D341Med (cell line): Measurements from ENCODE around the gene GRB10.
"Not testable (repeated sequence)": the region's sequence is repeated elsewhere in the genome, so short reads cannot be mapped to it uniquely, and the experiment has no call there.

Experiments
- DNase-seq: peaks from one replicate; pipeline ENCODE4 v3.0.0; 2012; ENCODE audit warnings: low spot score

The GRB10 gene

GRCh38 chr7:50743016-50743415 is 39.7 kb downstream of the GRB10 start:
- DNase-seq, result no peak

- no peak for DNase-seq
These were observed 40.3 kb downstream of the GRB10 start for GRCh38 chr7:50742401-50742800.

- no peak for DNase-seq
These were observed 42.8 kb downstream of the GRB10 start for GRCh38 chr7:50739744-50740435.

GRCh38 chr7:50738932-50739331 is 43.8 kb downstream of the GRB10 start:
- no peak for DNase-seq

- not testable (repeated sequence) for DNase-seq
These were observed 46.9 kb downstream of the GRB10 start for GRCh38 chr7:50735836-50736235.

- DNase-seq, result no peak
These were observed 47.4 kb downstream of the GRB10 start for GRCh38 chr7:50735333-50735732.

- no peak for DNase-seq
These were observed 48.5 kb downstream of the GRB10 start for GRCh38 chr7:50734246-50734645.

GRCh38 chr7:50733552-50733951 is 49.1 kb downstream of the GRB10 start:
- DNase-seq, result no peak

- no peak for DNase-seq
These were observed 50.8 kb downstream of the GRB10 start for GRCh38 chr7:50731703-50732582.

GRCh38 chr7:50730446-50731400 is 52.0 kb downstream of the GRB10 start:
- no peak for DNase-seq

GRCh38 chr7:50729962-50730361 is 52.7 kb downstream of the GRB10 start:
- DNase-seq, result no peak

GRCh38 chr7:50728184-50728583 is 54.5 kb downstream of the GRB10 start:
- no peak for DNase-seq

GRCh38 chr7:50727711-50728110 is 55.0 kb downstream of the GRB10 start:
- no peak for DNase-seq

GRCh38 chr7:50727072-50727471 is 55.6 kb downstream of the GRB10 start:
- DNase-seq, result no peak

- DNase-seq, result no peak
These were observed 56.9 kb downstream of the GRB10 start for GRCh38 chr7:50725774-50726173.

GRCh38 chr7:50724526-50725520 is 57.9 kb downstream of the GRB10 start:
- no peak for DNase-seq

- DNase-seq, result no peak
These were observed 58.8 kb downstream of the GRB10 start for GRCh38 chr7:50723888-50724287.

GRCh38 chr7:50723173-50723572 is 59.5 kb downstream of the GRB10 start:
- no peak for DNase-seq

GRCh38 chr7:50721661-50722259 is 60.9 kb downstream of the GRB10 start:
- no peak for DNase-seq

- DNase-seq, result no peak
These were observed 61.5 kb downstream of the GRB10 start for GRCh38 chr7:50721160-50721559.

- no peak for DNase-seq
These were observed 62.4 kb downstream of the GRB10 start for GRCh38 chr7:50720295-50720694.
